Heart left ventricle (tissue), 16 donors: ENCODE measurements around the gene MPRIP. TPM values are rescaled to one million over a fixed set of nuclear protein-coding genes. Genes with fewer than 3 reads are reported as not detected.

Experiments used
- ATAC-seq, 4 donors: fragments of 200-7000 bp; cut with Tn5 transposase; one replicate each; pipeline ENCODE4 v1.9.1; 2020 to 2022; ENCODE audit warnings: moderate library complexity in 4 of 4, mild to moderate bottlenecking in 3 of 4, moderate number of reproducible peaks in 1 of 4
- DNase-seq, 5 donors: peaks; one replicate each; pipeline ENCODE4 v3.0.0-alpha.2; 2020
- H3K27ac ChIP-seq, 12 donors: fragments of 200-600 bp; sonication (generic) in 4 of 12; one replicate each; pipeline versions ENCODE4 v1.5.0 to v1.8.0; 2016 to 2022; ENCODE audit warnings: mild to moderate bottlenecking in 2 of 12
- H3K27me3 ChIP-seq, 9 donors: fragments of 200-600 bp; sonication (generic) in 2 of 9; one replicate each; pipeline versions ENCODE4 v1.5.1 to v1.8.0; 2016 to 2022; ENCODE audit warnings: mild to moderate bottlenecking in 3 of 9
- H3K36me3 ChIP-seq, 9 donors: fragments of 200-600 bp; sonication (generic) in 2 of 9; one replicate each; pipeline versions ENCODE4 v1.5.0 to v1.8.0; 2018 to 2022; ENCODE audit warnings: mild to moderate bottlenecking in 2 of 9
- H3K4me1 ChIP-seq, 12 donors: fragments of 200-600 bp; sonication (generic) in 4 of 12; one replicate each; pipeline versions ENCODE4 v1.5.0 to v1.8.0; 2016 to 2022; ENCODE audit warnings: mild to moderate bottlenecking in 3 of 12
- H3K4me3 ChIP-seq, 12 donors: fragments of 200-600 bp; sonication (generic) in 4 of 12; one replicate each; pipeline versions ENCODE4 v1.5.0 to v1.8.0; 2017 to 2022; ENCODE audit warnings: mild to moderate bottlenecking in 9 of 12, moderate library complexity in 4 of 12
- H3K9me3 ChIP-seq, 12 donors: fragments of 200-600 bp; sonication (generic) in 4 of 12; one replicate each; pipeline versions ENCODE4 v1.5.0 to v1.8.0; 2016 to 2022; ENCODE audit warnings: mild to moderate bottlenecking in 1 of 12
- POLR2A ChIP-seq, 2 donors: fragments of 450-650 bp; IDR thresholded peaks; one replicate each; pipeline ENCODE4 v1.6.1; 2017; ENCODE audit warnings: antibody characterized with exemption in 2 of 2, mild to moderate bottlenecking in 2 of 2, moderate library complexity in 2 of 2
- WGBS, 4 donors: extraction: QIAGEN DNeasy Blood & Tissue Kit in 2 of 4; methylation state at CpG; one replicate each; pipeline versions ENCODE4 v1.1.5 to v1.1.7; 2013 to 2018; 5-methylcytosine and 5-hydroxymethylcytosine counted together
- intact Hi-C, 10 donors: fragments of 100-400 bp; cut with DNase I; formaldehyde crosslinking; loops; one replicate each; pipeline versions ENCODE4 v1.11.1 to v1.14.2; 2022
- polyA plus RNA-seq, 2 donors: library from polyadenylated mRNA; stranded (reverse); fragments of 200-250 nt; gene quantifications; one replicate each; pipeline ENCODE4 v1.2.3, GENCODE V29; 2013
- total RNA-seq, 9 donors: library from RNA; depleted of rRNA in 2 of 9; stranded (reverse); fragments of >200 nt in 2 of 9; fragmentation: NEBNext Ultra II Directional in 3 of 9; extraction: Animal tissue kit (Norgen Biotek cat#: 25700) in 3 of 9; gene quantifications; one replicate each; pipeline versions ENCODE4 v1.1.0 to v1.2.4, GENCODE V29; 2016 to 2023
- TF ChIP-seq, protein P1 (sequence below), 12 donors: fragments of 200-600 bp; sonication (generic) in 4 of 12; IDR thresholded peaks; one replicate each; pipeline versions ENCODE4 v1.5.0 to v1.8.0; 2018 to 2022; ENCODE audit warnings: antibody characterized with exemption in 12 of 12, mild to moderate bottlenecking in 5 of 12
- donor health status: ischemic (EF 13 %, LVEDD 7.1; RV severe dilation, severe dysfunction).
- donor health status: healthy with polysubstance abuse.
- donor health status: DM: no; HTN: yes; CAD: no.
- donor health status: DM: no; HTN: no; CAD: no.
- donor health status: ischemic (EF 25% LVEDD 6.9; RV normal size, moderate dysfunction).
- donor health status: ischemic (EF 25% LVEDD 5.7; RV mildly dilated, moderate dysfunction).
- donor health status: healthy.
- donor health status: DM: yes; HTN: yes; CAD: no.
- donor health status: ischemic (EF 35%, LVEDD 5.7; RV mildly dilated, moderate dysfunction).
- donor health status: nonischemic (EF 11% LVEDD 7.7; RV severe dilation, severe dysfunction).
- donor health status: DM: yes; HTN: yes; CAD: no.
- donor health status: PGD.
- donor health status: ischemic (EF 29% LVEDD 5.4; RV normal size, mild dysfunction).
- donor health status: nonischemic (EF 23%, LVEDD 6.1; RV moderate dilation, normal function).

MPRIP gene
- total and polyA plus RNA-seq, 11 donors, result 131 to 686 (median 343) TPM

DNA sequence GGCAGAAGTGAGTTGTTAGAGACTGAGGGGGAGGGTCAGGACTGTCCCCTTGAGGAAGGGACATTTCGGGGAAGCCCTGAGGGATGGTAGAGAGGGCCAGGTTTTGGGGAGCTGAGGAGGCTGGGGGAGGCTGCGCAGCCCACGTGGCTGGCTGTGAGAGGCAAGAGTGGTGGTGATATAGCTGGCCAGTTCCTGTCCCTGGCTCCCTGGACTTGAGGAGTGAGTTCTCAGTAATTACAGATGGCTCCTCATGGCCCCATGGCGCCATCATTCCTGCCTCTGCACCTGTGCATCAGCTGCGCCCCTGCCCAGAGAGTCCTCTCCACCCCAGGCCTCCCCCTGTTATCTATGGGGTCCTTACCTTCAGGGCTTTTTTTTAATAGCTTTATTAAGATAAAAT lies 30.3 kb downstream of the MPRIP start:
- DNase-seq, result peak in 2 of 5 donors; percentile 16 to 37

DNA sequence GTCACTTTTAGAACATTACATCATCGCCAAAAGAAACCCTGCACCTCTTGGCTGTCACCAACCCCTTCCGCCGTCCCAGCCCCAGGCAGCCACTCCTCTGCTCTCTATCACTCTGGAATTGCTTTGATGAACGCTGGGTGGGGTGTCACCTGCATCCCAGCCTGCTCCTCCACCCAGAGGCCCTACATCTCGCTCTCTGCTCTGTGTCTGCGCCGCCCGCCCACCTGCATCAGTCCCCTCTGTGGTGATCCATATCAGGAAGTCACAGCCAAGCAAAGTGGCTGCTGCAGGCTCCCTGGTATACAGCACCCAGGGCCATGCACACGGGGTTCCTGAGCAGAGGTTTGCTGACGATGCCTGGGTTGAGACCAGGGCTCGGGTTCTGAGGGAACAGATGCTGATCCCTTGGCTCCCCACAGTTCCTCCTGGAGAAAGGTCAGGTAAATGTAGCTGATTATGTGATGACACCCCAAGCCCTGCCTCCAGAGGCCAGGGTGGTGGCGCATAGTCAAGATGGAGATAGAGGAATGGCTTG lies 30.8 kb downstream of the MPRIP start:
- intact Hi-C loops, result no loop called here
- 66 to 74% (median 69%) methylated on average over 10 to 12 of the region's 12 CpGs for WGBS, 4 donors
- ATAC-seq (peak in 3 of 4 donors; percentile 39 to 55 (median 40)), DNase-seq (peak in 2 of 5 donors; percentile 29 to 30)
- H3K4me1 ChIP-seq, result peaks cover 19 to 83% (median 66%) of the 10 kb centered on the region in 12 donors
- peak overlapping the region in 4 of 12 donors; percentile 11 to 37 (median 32) for H3K27ac ChIP-seq
- H3K4me3 ChIP-seq, result no peak overlapping the region
- TF ChIP-seq, protein P1, sequence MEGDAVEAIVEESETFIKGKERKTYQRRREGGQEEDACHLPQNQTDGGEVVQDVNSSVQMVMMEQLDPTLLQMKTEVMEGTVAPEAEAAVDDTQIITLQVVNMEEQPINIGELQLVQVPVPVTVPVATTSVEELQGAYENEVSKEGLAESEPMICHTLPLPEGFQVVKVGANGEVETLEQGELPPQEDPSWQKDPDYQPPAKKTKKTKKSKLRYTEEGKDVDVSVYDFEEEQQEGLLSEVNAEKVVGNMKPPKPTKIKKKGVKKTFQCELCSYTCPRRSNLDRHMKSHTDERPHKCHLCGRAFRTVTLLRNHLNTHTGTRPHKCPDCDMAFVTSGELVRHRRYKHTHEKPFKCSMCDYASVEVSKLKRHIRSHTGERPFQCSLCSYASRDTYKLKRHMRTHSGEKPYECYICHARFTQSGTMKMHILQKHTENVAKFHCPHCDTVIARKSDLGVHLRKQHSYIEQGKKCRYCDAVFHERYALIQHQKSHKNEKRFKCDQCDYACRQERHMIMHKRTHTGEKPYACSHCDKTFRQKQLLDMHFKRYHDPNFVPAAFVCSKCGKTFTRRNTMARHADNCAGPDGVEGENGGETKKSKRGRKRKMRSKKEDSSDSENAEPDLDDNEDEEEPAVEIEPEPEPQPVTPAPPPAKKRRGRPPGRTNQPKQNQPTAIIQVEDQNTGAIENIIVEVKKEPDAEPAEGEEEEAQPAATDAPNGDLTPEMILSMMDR (IDR thresholded peaks at IDR 0.05), result no peak
- no peak for TF ChIP-seq POLR2A (IDR thresholded peaks at IDR 0.05)
- H3K36me3 ChIP-seq, result peaks cover 0 to 34% (median 21%) of the 10 kb centered on the region in 9 donors
- H3K9me3 ChIP-seq, result peaks cover 0 to 9% (median 0%) of the 10 kb centered on the region in 12 donors
- no peaks in the 10 kb centered on the region for H3K27me3 ChIP-seq

More for the DNA sequence above, 30.3 kb downstream of the MPRIP start:
- H3K4me1 ChIP-seq, result peaks cover 18 to 83% (median 64%) of the 10 kb centered on the region in 12 donors
- H3K36me3 ChIP-seq, result peaks cover 0 to 28% (median 16%) of the 10 kb centered on the region in 9 donors
- no peak overlapping the region for H3K4me3 ChIP-seq
- H3K27ac ChIP-seq, result peak overlapping the region in 2 of 12 donors; percentile 11 to 22
- intact Hi-C loops, result no loop called here
- no peak for ATAC-seq
- 81 to 91% (median 85%) methylated on average over 5 of the region's 5 CpGs for WGBS, 4 donors
- H3K9me3 ChIP-seq, result peaks cover 0 to 9% (median 0%) of the 10 kb centered on the region in 12 donors
- H3K27me3 ChIP-seq, result no peaks in the 10 kb centered on the region
- TF ChIP-seq POLR2A (IDR thresholded peaks at IDR 0.05), result no peak
- TF ChIP-seq, protein P1 (IDR thresholded peaks at IDR 0.05), result no peak

DNA sequence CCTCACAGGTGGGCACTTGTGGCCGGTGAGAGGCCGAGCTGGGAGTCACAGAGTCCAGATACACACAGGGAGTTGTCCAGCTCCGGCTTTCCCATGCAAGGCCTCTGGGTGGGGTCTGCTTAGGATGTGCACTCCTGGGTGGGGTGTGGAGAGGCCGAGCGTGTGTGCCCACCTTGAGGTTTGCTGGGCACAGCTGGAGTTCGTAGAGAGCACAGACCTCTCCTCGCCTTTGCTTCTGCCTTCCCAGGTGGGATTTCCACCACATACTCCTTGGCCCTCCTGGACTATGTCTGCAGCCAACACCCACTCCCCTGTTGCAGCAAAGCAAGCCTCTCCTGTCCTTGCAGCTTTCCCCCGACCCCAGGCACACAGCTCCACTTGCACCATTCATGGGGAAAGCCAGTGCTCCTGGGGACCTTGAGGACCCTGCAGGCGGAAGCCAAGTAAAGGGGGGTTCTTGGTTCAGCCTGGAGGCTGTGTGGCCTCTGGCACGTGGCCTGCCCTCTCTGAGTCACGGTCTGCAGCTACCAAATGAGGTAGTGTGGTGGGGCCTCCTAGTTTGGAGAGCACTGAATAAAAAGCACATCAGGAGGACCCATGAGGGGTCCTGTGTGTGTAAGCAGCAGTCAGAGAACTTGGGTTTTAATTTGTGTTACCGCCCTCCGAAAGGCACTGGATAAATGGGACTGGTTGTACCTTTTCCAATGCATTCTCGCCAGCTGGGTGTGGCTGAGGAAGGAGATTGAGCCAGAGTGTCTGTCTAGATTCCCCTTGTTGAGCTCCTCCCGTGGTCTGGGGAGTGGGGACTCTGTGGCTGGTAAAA lies 31.5 kb downstream of the MPRIP start:
- peak in 2 of 5 donors; percentile 48 to 52 for DNase-seq
- ATAC-seq, result peak in 2 of 4 donors; percentile 21 to 26
- Histone ChIP-seq H3K27me3 (no peaks in the 10 kb centered on the region), H3K36me3 (peaks cover 0 to 40% (median 28%) of the 10 kb centered on the region in 9 donors), H3K4me3 (no peak overlapping the region), H3K27ac (peak overlapping the region in 6 of 12 donors; percentile 8 to 42 (median 32)), H3K9me3 (peaks cover 0 to 9% (median 0%) of the 10 kb centered on the region in 12 donors), H3K4me1 (peaks cover 20 to 87% (median 73%) of the 10 kb centered on the region in 12 donors)
- no peak for TF ChIP-seq POLR2A (IDR thresholded peaks at IDR 0.05)
- TF ChIP-seq, protein P1 (IDR thresholded peaks at IDR 0.05), result no peak
- WGBS, 4 donors, result 63 to 72% (median 70%) methylated on average over 13 to 15 of the region's 15 CpGs
- intact Hi-C loops, result no loop called here
